ENCODE results near the gene RAB40B.

- TF ChIP-seq CTCF (IDR thresholded peaks at IDR 0.05) (no peak), FOSL2 (IDR thresholded peaks at IDR 0.05; ENCODE audit: borderline replicate concordance, low read depth) (no peak), EZH2phosphoT487 (IDR thresholded peaks at IDR 0.05; ENCODE audit: borderline replicate concordance, low read depth) (no peak)
Measured at GRCh38 chr17:82713071-82713723, 14.7 kb upstream of the RAB40B start.
